Panc1 (cell line): ENCODE data around the gene MPDU1.

Experiments
- CTCF ChIP-seq: fragments of 450-650 bp; IDR thresholded peaks from 2 replicates; pipeline ENCODE4 v1.5.1; 2017; ENCODE audit warnings: mild to moderate bottlenecking
- POLR2AphosphoS5 ChIP-seq: IDR thresholded peaks from 2 replicates; pipeline ENCODE4 v1.6.1; 2012; ENCODE audit warnings: mild to moderate bottlenecking, low read depth, low read length, moderate library complexity
- TCF7L2 ChIP-seq: IDR thresholded peaks from 2 replicates; pipeline ENCODE4 v1.6.1; 2011; ENCODE audit warnings: mild to moderate bottlenecking, low read depth, low read length, inconsistent platforms
- TF ChIP-seq, protein P1 (sequence below), 2 experiments: IDR thresholded peaks; 2 replicates each; pipeline ENCODE4 v1.6.1; 2011 to 2012; ENCODE audit warnings: low read depth in 2 of 2, control low read depth in 1 of 2, low read length in 1 of 2, mild to moderate bottlenecking in 1 of 2, moderate library complexity in 1 of 2; ENCODE audit not compliant: insufficient read depth in 1 of 2

- TF ChIP-seq CTCF, result no peak
- TF ChIP-seq POLR2AphosphoS5, result no peak
- TF ChIP-seq, protein P1, sequence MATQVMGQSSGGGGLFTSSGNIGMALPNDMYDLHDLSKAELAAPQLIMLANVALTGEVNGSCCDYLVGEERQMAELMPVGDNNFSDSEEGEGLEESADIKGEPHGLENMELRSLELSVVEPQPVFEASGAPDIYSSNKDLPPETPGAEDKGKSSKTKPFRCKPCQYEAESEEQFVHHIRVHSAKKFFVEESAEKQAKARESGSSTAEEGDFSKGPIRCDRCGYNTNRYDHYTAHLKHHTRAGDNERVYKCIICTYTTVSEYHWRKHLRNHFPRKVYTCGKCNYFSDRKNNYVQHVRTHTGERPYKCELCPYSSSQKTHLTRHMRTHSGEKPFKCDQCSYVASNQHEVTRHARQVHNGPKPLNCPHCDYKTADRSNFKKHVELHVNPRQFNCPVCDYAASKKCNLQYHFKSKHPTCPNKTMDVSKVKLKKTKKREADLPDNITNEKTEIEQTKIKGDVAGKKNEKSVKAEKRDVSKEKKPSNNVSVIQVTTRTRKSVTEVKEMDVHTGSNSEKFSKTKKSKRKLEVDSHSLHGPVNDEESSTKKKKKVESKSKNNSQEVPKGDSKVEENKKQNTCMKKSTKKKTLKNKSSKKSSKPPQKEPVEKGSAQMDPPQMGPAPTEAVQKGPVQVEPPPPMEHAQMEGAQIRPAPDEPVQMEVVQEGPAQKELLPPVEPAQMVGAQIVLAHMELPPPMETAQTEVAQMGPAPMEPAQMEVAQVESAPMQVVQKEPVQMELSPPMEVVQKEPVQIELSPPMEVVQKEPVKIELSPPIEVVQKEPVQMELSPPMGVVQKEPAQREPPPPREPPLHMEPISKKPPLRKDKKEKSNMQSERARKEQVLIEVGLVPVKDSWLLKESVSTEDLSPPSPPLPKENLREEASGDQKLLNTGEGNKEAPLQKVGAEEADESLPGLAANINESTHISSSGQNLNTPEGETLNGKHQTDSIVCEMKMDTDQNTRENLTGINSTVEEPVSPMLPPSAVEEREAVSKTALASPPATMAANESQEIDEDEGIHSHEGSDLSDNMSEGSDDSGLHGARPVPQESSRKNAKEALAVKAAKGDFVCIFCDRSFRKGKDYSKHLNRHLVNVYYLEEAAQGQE (IDR thresholded peaks at IDR 0.05; ENCODE audit: insufficient read depth in 1 of 2, low read depth in 2 of 2, low read length in 1 of 2), result no peak
- no peak for TF ChIP-seq TCF7L2
Measured at GRCh38 chr17:7549401-7550055, 34.1 kb upstream of the MPDU1 start.
